Cerebellar nuclear complex (tissue), 1 donor: ENCODE results near the gene PHACTR1.

Source experiments
- DNase-seq, 2 experiments: peaks; one replicate each; lab custom pipeline; 2025; lab: John Stamatoyannopoulos, UW

The PHACTR1 gene

GRCh38 chr6:13287104-13287503, 570.5 kb downstream of the PHACTR1 start:
- DNase-seq: no peak

GRCh38 chr6:13288481-13288880, 571.9 kb downstream of the PHACTR1 start:
- no peak for DNase-seq

- DNase-seq: no peak
Observed at GRCh38 chr6:13288969-13289391, 572.4 kb downstream of the PHACTR1 start.

GRCh38 chr6:13289789-13290318, 573.3 kb downstream of the PHACTR1 start:
- DNase-seq: no peak

- DNase-seq: no peak
Observed at GRCh38 chr6:13290335-13290734, 573.8 kb downstream of the PHACTR1 start.

GRCh38 chr6:13292774-13293173, 576.2 kb downstream of the PHACTR1 start:
- DNase-seq: no peak

- no peak for DNase-seq
Observed at GRCh38 chr6:13294499-13295069, 578.0 kb downstream of the PHACTR1 start.

GRCh38 chr6:13295576-13295975, 579.0 kb downstream of the PHACTR1 start:
- no peak for DNase-seq

GRCh38 chr6:13296536-13296997, 580.0 kb downstream of the PHACTR1 start:
- DNase-seq: no peak

- no peak for DNase-seq
Observed at GRCh38 chr6:13297391-13297790, 580.8 kb downstream of the PHACTR1 start.

GRCh38 chr6:13298446-13298845, 581.9 kb downstream of the PHACTR1 start:
- DNase-seq: no peak

GRCh38 chr6:13299403-13299821, 582.8 kb downstream of the PHACTR1 start:
- no peak for DNase-seq

- DNase-seq: no peak
Observed at GRCh38 chr6:13299918-13300317, 583.4 kb downstream of the PHACTR1 start.

- DNase-seq: no peak
Observed at GRCh38 chr6:13300643-13301590, 584.4 kb downstream of the PHACTR1 start.

GRCh38 chr6:13302291-13302690, 585.7 kb downstream of the PHACTR1 start:
- no peak for DNase-seq

GRCh38 chr6:13302751-13303667, 586.4 kb downstream of the PHACTR1 start:
- DNase-seq: no peak

GRCh38 chr6:13303668-13304017, 587.1 kb downstream of the PHACTR1 start:
- no peak for DNase-seq

GRCh38 chr6:13304101-13304500, 587.5 kb downstream of the PHACTR1 start:
- DNase-seq: no peak

GRCh38 chr6:13304580-13305260, 588.2 kb downstream of the PHACTR1 start:
- no peak for DNase-seq

- DNase-seq: no peak
Observed at GRCh38 chr6:13305288-13305687, 588.7 kb downstream of the PHACTR1 start.

GRCh38 chr6:13305791-13306190, 589.2 kb downstream of the PHACTR1 start:
- no peak for DNase-seq
